Fibroblast of lung (primary cell): Measurements from ENCODE around the gene TAS2R10. TPM values are rescaled to one million over a fixed set of nuclear protein-coding genes. Genes with fewer than 3 reads are reported as not detected.

Source experiments
- DNase-seq, 2 donors: peaks; one replicate each; pipeline versions ENCODE4 v3.0.0 to v3.0.0-alpha.2; 2010; ENCODE audit warnings: low read depth in 2 of 2
- H2AFZ ChIP-seq: 2 replicates; pipeline ENCODE4 v1.5.1; 2012; ENCODE audit warnings: low read length, control low read depth, inconsistent platforms
- H3K27ac ChIP-seq: 2 replicates; pipeline ENCODE4 v1.5.1; 2011; ENCODE audit warnings: low read length, control low read depth; ENCODE audit not compliant: insufficient read depth
- H3K27me3 ChIP-seq: 2 replicates; pipeline ENCODE4 v1.5.1; 2011; ENCODE audit warnings: mild to moderate bottlenecking, low read length; ENCODE audit not compliant: control insufficient read depth, insufficient read depth
- H3K36me3 ChIP-seq: 2 replicates; pipeline ENCODE4 v1.5.1; 2011; ENCODE audit warnings: low read length; ENCODE audit not compliant: control insufficient read depth, insufficient read depth
- H3K4me1 ChIP-seq: 2 replicates; pipeline ENCODE4 v1.5.1; 2011; ENCODE audit warnings: low read length; ENCODE audit not compliant: control insufficient read depth, insufficient read depth; ENCODE audit errors: extremely low read depth
- H3K4me2 ChIP-seq: 2 replicates; pipeline ENCODE4 v1.5.1; 2011; ENCODE audit warnings: low read length, control low read depth; ENCODE audit not compliant: insufficient read depth; ENCODE audit errors: extremely low read depth
- H3K4me3 ChIP-seq, 4 experiments: fragments of 200-600 bp in 1 of 4; sonication (generic) in 1 of 4; replicated peaks in 1 of 4; 2 replicates each; pipeline ENCODE4 v1.5.1; 2011 to 2016; ENCODE audit warnings: low read length in 4 of 4, low read depth in 3 of 4, mild to moderate bottlenecking in 3 of 4, control low read depth in 2 of 4, inconsistent platforms in 1 of 4, mixed read lengths in 1 of 4; ENCODE audit not compliant: insufficient read depth in 1 of 4; ENCODE audit errors: control extremely low read depth in 1 of 4
- H3K79me2 ChIP-seq: 2 replicates; pipeline ENCODE4 v1.5.1; 2012; ENCODE audit warnings: mild to moderate bottlenecking, low read length, inconsistent platforms; ENCODE audit not compliant: control insufficient read depth, insufficient read depth
- H3K9ac ChIP-seq: 2 replicates; pipeline ENCODE4 v1.5.1; 2011; ENCODE audit warnings: mild to moderate bottlenecking, low read length, control low read depth; ENCODE audit not compliant: insufficient read depth
- H3K9me3 ChIP-seq: 2 replicates; pipeline ENCODE4 v1.5.1; 2012; ENCODE audit warnings: low read depth, low read length; ENCODE audit not compliant: control insufficient read depth, insufficient read depth
- H4K20me1 ChIP-seq: 2 replicates; pipeline ENCODE4 v1.5.1; 2011; ENCODE audit warnings: low read length; ENCODE audit not compliant: control insufficient read depth, insufficient read depth; ENCODE audit errors: extremely low read depth
- EZH2 ChIP-seq: IDR thresholded peaks from 2 replicates; pipeline ENCODE4 v1.5.1; 2012; ENCODE audit warnings: low read length, control low read depth, mild to moderate bottlenecking; ENCODE audit errors: missing control alignments
- polyA plus RNA-seq, 2 donors: library from polyadenylated mRNA; depleted of rRNA in 1 of 2; stranded (reverse) in 1 of 2; unstranded in 1 of 2; fragments of >200 nt; gene quantifications; 2 replicates each; pipeline ENCODE4 v1.2.1, GENCODE V29; 2011 to 2012; ENCODE audit warnings: missing spikeins in 1 of 2
- total RNA-seq: library from RNA; depleted of rRNA; stranded (reverse); fragments of >200 nt; gene quantifications from 2 replicates; pipeline ENCODE4 v1.2.1, GENCODE V29; 2014
- TF ChIP-seq, protein P1 (sequence below), 2 donors: IDR thresholded peaks in 1 of 2; conservative IDR thresholded peaks in 1 of 2; 1 replicate in 1 of 2; 2 replicates in 1 of 2; pipeline ENCODE4 v1.5.1; 2011 to 2012; ENCODE audit warnings: low read length in 2 of 2, control low read depth in 1 of 2, inconsistent platforms in 1 of 2, low read depth in 1 of 2, mild to moderate bottlenecking in 1 of 2

Gene TAS2R10
- total and polyA plus RNA-seq, 2 donors (not counting 1 experiment from before 2014, with no cell fraction given), result 0.10 to 0.50 TPM

GRCh38 chr12:10847744-10848143, 21.6 kb upstream of the TAS2R10 start:
- H3K4me2 ChIP-seq, result no peak overlapping the region
- H3K4me1 ChIP-seq, result no peaks in the 10 kb centered on the region
- H2AFZ ChIP-seq, result no peak overlapping the region
- no peak overlapping the region for H3K9ac ChIP-seq
- H3K36me3 ChIP-seq, result no peaks in the 10 kb centered on the region
- H3K79me2 ChIP-seq, result no peaks in the 10 kb centered on the region
- H3K27me3 ChIP-seq, result no peaks in the 10 kb centered on the region
- DNase-seq, result no peak
- TF ChIP-seq EZH2, result no peak
- TF ChIP-seq, protein P1, sequence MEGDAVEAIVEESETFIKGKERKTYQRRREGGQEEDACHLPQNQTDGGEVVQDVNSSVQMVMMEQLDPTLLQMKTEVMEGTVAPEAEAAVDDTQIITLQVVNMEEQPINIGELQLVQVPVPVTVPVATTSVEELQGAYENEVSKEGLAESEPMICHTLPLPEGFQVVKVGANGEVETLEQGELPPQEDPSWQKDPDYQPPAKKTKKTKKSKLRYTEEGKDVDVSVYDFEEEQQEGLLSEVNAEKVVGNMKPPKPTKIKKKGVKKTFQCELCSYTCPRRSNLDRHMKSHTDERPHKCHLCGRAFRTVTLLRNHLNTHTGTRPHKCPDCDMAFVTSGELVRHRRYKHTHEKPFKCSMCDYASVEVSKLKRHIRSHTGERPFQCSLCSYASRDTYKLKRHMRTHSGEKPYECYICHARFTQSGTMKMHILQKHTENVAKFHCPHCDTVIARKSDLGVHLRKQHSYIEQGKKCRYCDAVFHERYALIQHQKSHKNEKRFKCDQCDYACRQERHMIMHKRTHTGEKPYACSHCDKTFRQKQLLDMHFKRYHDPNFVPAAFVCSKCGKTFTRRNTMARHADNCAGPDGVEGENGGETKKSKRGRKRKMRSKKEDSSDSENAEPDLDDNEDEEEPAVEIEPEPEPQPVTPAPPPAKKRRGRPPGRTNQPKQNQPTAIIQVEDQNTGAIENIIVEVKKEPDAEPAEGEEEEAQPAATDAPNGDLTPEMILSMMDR (conservative IDR thresholded peaks at IDR 0.05 in 1 of 2, IDR thresholded peaks at IDR 0.05 in 1 of 2; ENCODE audit: low read depth in 1 of 2, low read length in 2 of 2), result no peak
- no peaks in the 10 kb centered on the region for H3K9me3 ChIP-seq
- no peak overlapping the region for H3K27ac ChIP-seq
- H3K4me3 ChIP-seq, result no peak overlapping the region
- no peaks in the 10 kb centered on the region for H4K20me1 ChIP-seq

- Histone ChIP-seq H2AFZ (no peak overlapping the region), H3K4me2 (no peak overlapping the region), H3K9ac (no peak overlapping the region), H3K27me3 (no peaks in the 10 kb centered on the region), H3K79me2 (no peaks in the 10 kb centered on the region), H4K20me1 (no peaks in the 10 kb centered on the region), H3K9me3 (no peaks in the 10 kb centered on the region), H3K4me1 (no peaks in the 10 kb centered on the region), H3K27ac (no peak overlapping the region), H3K36me3 (no peaks in the 10 kb centered on the region), H3K4me3 (no peak overlapping the region)
- no peak for TF ChIP-seq EZH2
- TF ChIP-seq, protein P1 (conservative IDR thresholded peaks at IDR 0.05 in 1 of 2, IDR thresholded peaks at IDR 0.05 in 1 of 2; ENCODE audit: low read depth in 1 of 2, low read length in 2 of 2), result no peak
- DNase-seq, result no peak
Observed at GRCh38 chr12:10842862-10843261, 16.7 kb upstream of the TAS2R10 start.

DNA sequence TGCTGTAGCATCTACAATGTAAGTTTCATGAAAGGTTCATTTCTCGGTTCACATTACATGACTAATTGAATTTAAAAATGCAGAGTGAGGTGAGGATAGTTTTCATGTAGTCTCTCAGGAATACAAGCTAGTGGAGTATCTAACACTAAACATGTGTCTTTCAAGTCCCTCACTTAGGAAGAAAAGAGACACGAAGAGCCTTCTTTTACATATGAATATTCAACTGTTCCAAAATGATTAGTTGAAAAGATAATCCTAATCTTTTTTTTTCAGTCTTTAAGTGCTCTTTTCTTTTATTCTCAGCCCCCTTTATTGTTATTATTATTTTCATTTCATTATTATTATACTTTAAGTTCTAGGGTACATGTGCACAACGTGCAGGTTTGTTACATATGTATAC, 12.3 kb upstream of the TAS2R10 start:
- no peaks in the 10 kb centered on the region for H3K36me3 ChIP-seq
- TF ChIP-seq, protein P1 (conservative IDR thresholded peaks at IDR 0.05 in 1 of 2, IDR thresholded peaks at IDR 0.05 in 1 of 2; ENCODE audit: low read depth in 1 of 2, low read length in 2 of 2), result no peak
- no peak for TF ChIP-seq EZH2
- no peak overlapping the region for H2AFZ ChIP-seq
- H3K27ac ChIP-seq, result no peak overlapping the region
- no peaks in the 10 kb centered on the region for H3K27me3 ChIP-seq
- H3K79me2 ChIP-seq, result no peaks in the 10 kb centered on the region
- H3K4me2 ChIP-seq, result no peak overlapping the region
- no peaks in the 10 kb centered on the region for H3K4me1 ChIP-seq
- no peaks in the 10 kb centered on the region for H3K9me3 ChIP-seq
- H4K20me1 ChIP-seq, result no peaks in the 10 kb centered on the region
- no peak overlapping the region for H3K4me3 ChIP-seq
- H3K9ac ChIP-seq, result no peak overlapping the region
- DNase-seq, result no peak
